Breast epithelium (tissue), 4 donors: Measurements from ENCODE around the gene OR51V1. TPM values are rescaled to one million over a fixed set of nuclear protein-coding genes. Genes with fewer than 3 reads are reported as not detected.
A peak's percentile ranks its signal among the peaks of the same experiment; 100 is the strongest.

Source experiments
- DNase-seq, 2 donors: peaks; one replicate each; pipeline ENCODE4 v3.0.0-alpha.2; 2019; ENCODE audit warnings: low spot score in 2 of 2
- H3K27ac ChIP-seq, 2 donors: fragments of 200-600 bp; sonication (generic) in 1 of 2; one replicate each; pipeline ENCODE4 v1.5.1; 2016 to 2019; ENCODE audit warnings: mild to moderate bottlenecking in 1 of 2
- H3K27me3 ChIP-seq, 2 donors: fragments of 200-600 bp; sonication (generic) in 1 of 2; one replicate each; pipeline versions ENCODE4 v1.5.1 to v1.6.0; 2017 to 2019; ENCODE audit warnings: control low read depth in 1 of 2, mild to moderate bottlenecking in 1 of 2
- H3K36me3 ChIP-seq: fragments of 200-600 bp; one replicate; pipeline ENCODE4 v1.5.1; 2019
- H3K4me1 ChIP-seq, 2 donors: fragments of 200-600 bp; sonication (generic); one replicate each; pipeline ENCODE4 v1.5.1; 2016 to 2019; ENCODE audit warnings: control low read depth in 1 of 2
- H3K4me3 ChIP-seq, 3 donors: fragments of 200-600 bp; sonication (generic); 1 replicate in 2 of 3; 2 replicates in 1 of 3; pipeline ENCODE4 v1.5.1; 2016 to 2019; ENCODE audit warnings: mild to moderate bottlenecking in 3 of 3, moderate library complexity in 2 of 3
- H3K9me3 ChIP-seq, 2 donors: fragments of 200-600 bp; sonication (generic) in 1 of 2; one replicate each; pipeline ENCODE4 v1.5.1; 2016 to 2019; ENCODE audit warnings: control low read depth in 1 of 2
- CTCF ChIP-seq, 3 donors: fragments of 450-650 bp; IDR thresholded peaks; one replicate each; pipeline ENCODE4 v1.5.1; 2016 to 2017; ENCODE audit warnings: antibody characterized with exemption in 3 of 3, mild to moderate bottlenecking in 3 of 3, moderate library complexity in 3 of 3
- POLR2A ChIP-seq: fragments of 450-650 bp; IDR thresholded peaks from one replicate; pipeline ENCODE4 v1.6.1; 2016; ENCODE audit warnings: antibody characterized with exemption, mild to moderate bottlenecking, moderate library complexity
- POLR2AphosphoS5 ChIP-seq, 3 donors: sonication (generic); formaldehyde crosslinking; IDR thresholded peaks; one replicate each; pipeline ENCODE4 v1.6.1; 2017; ENCODE audit warnings: antibody characterized with exemption in 3 of 3
- intact Hi-C: fragments of 100-400 bp; cut with DNase I; formaldehyde crosslinking; loops from one replicate; pipeline ENCODE4 v1.15.1; 2023; ENCODE audit warnings: low total_unique reads
- total RNA-seq, 3 donors: library from RNA; depleted of rRNA; stranded (reverse); fragments of >200 nt; gene quantifications; one replicate each; pipeline ENCODE4 v1.1.0, GENCODE V29; 2016

OR51V1 gene
- total RNA-seq, 3 donors from 2014 or later: not detected

GRCh38 chr11:5223146-5223545, 22.7 kb upstream of the OR51V1 start:
- TF ChIP-seq POLR2A (no peak), POLR2AphosphoS5 (IDR thresholded peaks at IDR 0.05) (no peak), CTCF (IDR thresholded peaks at IDR 0.05) (no peak)
- intact Hi-C loops: no loop called here

GRCh38 chr11:5210376-5210885, 9.9 kb upstream of the OR51V1 start:
- Histone ChIP-seq H3K36me3 (no peaks in the 10 kb centered on the region), H3K27ac (no peak overlapping the region), H3K4me1 (no peaks in the 10 kb centered on the region), H3K9me3 (no peaks in the 10 kb centered on the region), H3K4me3 (no peak overlapping the region), H3K27me3 (no peaks in the 10 kb centered on the region)
- DNase-seq: no peak
- TF ChIP-seq POLR2AphosphoS5 (IDR thresholded peaks at IDR 0.05) (no peak), CTCF (IDR thresholded peaks at IDR 0.05) (no peak), POLR2A (no peak)
- intact Hi-C loops: no loop called here

More at GRCh38 chr11:5223146-5223545, 22.7 kb upstream of the OR51V1 start:
- DNase-seq: no peak
- no peaks in the 10 kb centered on the region for H3K27me3 ChIP-seq
- H3K27ac ChIP-seq: no peak overlapping the region
- peaks cover 3 to 4% of the 10 kb centered on the region in 2 donors for H3K9me3 ChIP-seq
- H3K36me3 ChIP-seq: no peaks in the 10 kb centered on the region
- H3K4me1 ChIP-seq: no peaks in the 10 kb centered on the region
- no peak overlapping the region for H3K4me3 ChIP-seq

GRCh38 chr11:5204787-5205186, 4.3 kb upstream of the OR51V1 start:
- no peaks in the 10 kb centered on the region for H3K9me3 ChIP-seq
- TF ChIP-seq CTCF (IDR thresholded peaks at IDR 0.05): peak in 1 of 3 donors; percentile 43
- TF ChIP-seq POLR2A: no peak
- no peak for DNase-seq
- H3K27ac ChIP-seq: no peak overlapping the region
- intact Hi-C loops: loop anchor here (2.0 kb wide), 1 partner anchor 52 kb away; no protein-coding TSS in a partner anchor
- no peaks in the 10 kb centered on the region for H3K27me3 ChIP-seq
- H3K4me1 ChIP-seq: no peaks in the 10 kb centered on the region
- H3K4me3 ChIP-seq: no peak overlapping the region
- H3K36me3 ChIP-seq: no peaks in the 10 kb centered on the region

GRCh38 chr11:5203366-5203765, 2.9 kb upstream of the OR51V1 start:
- intact Hi-C loops: no loop called here
- no peaks in the 10 kb centered on the region for H3K9me3 ChIP-seq
- no peaks in the 10 kb centered on the region for H3K36me3 ChIP-seq
- TF ChIP-seq CTCF (IDR thresholded peaks at IDR 0.05) (no peak), POLR2AphosphoS5 (IDR thresholded peaks at IDR 0.05) (no peak), POLR2A (no peak)
- no peak overlapping the region for H3K27ac ChIP-seq
- no peaks in the 10 kb centered on the region for H3K27me3 ChIP-seq
- H3K4me3 ChIP-seq: no peak overlapping the region
- DNase-seq: no peak
- H3K4me1 ChIP-seq: no peaks in the 10 kb centered on the region

GRCh38 chr11:5198285-5198684, 2.2 kb downstream of the OR51V1 start:
- intact Hi-C loops: no loop called here
- Histone ChIP-seq H3K4me3 (no peak overlapping the region), H3K4me1 (no peaks in the 10 kb centered on the region), H3K36me3 (no peaks in the 10 kb centered on the region), H3K9me3 (no peaks in the 10 kb centered on the region), H3K27ac (no peak overlapping the region), H3K27me3 (no peaks in the 10 kb centered on the region)
- DNase-seq: no peak
- TF ChIP-seq CTCF (IDR thresholded peaks at IDR 0.05) (no peak), POLR2AphosphoS5 (IDR thresholded peaks at IDR 0.05) (no peak), POLR2A (no peak)
